ENCODE results near the gene ADAM12.

ADAM12 gene

DNA sequence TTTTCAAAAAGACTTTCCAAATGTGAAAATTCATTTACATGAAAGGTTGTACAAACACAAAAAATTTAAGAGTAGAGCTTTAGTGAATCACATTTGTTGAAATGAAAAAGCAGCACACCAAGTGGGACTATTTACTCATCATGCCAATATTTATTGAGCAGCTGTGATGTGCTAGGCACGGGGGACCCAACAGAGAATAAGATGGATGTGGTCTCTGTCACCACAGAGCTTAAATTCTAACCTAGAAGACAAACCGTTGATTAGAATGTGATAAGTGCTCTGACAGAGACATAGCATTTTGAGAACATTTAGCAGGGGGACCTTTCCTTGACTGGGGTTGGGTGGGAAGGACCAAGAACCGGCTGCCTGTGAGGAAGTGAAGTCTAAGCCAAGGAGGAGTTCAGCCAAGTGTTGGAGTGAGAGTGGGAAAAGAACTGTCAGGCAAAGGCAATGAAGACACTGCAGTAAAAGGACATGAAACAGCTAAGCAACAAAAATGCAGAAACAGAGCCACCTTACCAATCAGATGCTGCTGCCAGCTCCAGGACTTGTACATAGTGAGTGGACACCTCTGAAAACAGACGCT is 19.1 kb downstream of the ADAM12 start:
- TF ChIP-seq, protein P1, sequence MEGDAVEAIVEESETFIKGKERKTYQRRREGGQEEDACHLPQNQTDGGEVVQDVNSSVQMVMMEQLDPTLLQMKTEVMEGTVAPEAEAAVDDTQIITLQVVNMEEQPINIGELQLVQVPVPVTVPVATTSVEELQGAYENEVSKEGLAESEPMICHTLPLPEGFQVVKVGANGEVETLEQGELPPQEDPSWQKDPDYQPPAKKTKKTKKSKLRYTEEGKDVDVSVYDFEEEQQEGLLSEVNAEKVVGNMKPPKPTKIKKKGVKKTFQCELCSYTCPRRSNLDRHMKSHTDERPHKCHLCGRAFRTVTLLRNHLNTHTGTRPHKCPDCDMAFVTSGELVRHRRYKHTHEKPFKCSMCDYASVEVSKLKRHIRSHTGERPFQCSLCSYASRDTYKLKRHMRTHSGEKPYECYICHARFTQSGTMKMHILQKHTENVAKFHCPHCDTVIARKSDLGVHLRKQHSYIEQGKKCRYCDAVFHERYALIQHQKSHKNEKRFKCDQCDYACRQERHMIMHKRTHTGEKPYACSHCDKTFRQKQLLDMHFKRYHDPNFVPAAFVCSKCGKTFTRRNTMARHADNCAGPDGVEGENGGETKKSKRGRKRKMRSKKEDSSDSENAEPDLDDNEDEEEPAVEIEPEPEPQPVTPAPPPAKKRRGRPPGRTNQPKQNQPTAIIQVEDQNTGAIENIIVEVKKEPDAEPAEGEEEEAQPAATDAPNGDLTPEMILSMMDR (IDR thresholded peaks at IDR 0.05; ENCODE audit: low read depth, low read length, missing control alignments), result no peak
- DNase-seq (ENCODE audit: low read depth), result no peak
- H3K4me3 ChIP-seq (ENCODE audit: low read depth, low read length), result no peak overlapping the region
- in situ Hi-C loops (cut with HindIII; ENCODE audit: low sequenced_read_pairs), result no loop called here

DNA sequence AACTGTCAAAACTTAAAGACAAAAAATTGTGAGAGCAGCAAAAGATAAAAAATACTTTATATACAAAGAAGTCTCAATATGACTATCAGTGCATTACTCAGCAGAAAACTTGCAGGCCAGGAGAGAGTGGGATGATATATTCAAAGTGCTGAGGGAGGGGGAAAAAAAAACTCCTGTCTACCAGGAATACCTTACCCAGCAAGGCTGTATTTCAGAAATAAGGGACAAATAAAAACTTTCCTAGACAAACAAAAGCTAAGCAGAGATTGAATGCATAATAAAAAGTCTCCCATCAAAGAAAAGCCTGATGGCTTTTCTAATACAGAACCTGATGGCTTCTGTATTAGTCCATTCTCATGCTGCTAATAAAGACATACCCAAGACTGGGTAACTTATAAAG is 31.1 kb downstream of the ADAM12 start:
- H3K4me3 ChIP-seq (ENCODE audit: low read depth, low read length), result no peak overlapping the region
- no peak for DNase-seq (ENCODE audit: low read depth)
- in situ Hi-C loops (cut with HindIII; ENCODE audit: low sequenced_read_pairs), result no loop called here
- TF ChIP-seq, protein P1 (IDR thresholded peaks at IDR 0.05; ENCODE audit: low read depth, low read length, missing control alignments), result no peak

DNA sequence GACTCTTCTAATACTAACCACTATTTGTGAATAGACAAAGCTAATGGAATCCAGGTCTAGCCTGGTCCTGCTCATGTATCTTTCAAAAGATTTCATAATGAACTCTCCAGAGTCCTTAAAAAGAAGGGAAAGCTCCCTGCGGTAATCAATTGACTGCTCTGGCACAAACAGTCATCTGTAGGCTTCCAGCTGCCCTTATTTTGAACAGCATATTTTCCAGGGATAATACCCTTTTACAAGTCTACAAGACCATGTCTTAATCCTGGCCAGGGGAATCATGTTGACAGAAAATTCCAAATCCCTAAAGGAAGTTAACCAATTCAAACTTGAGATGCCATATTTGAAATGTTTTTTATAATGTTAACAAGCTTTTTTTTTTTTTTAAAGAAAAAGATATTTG is 34.6 kb downstream of the ADAM12 start:
- H3K4me3 ChIP-seq (ENCODE audit: low read depth, low read length), result no peak overlapping the region
- TF ChIP-seq, protein P1 (IDR thresholded peaks at IDR 0.05; ENCODE audit: low read depth, low read length, missing control alignments), result no peak
- in situ Hi-C loops (cut with HindIII; ENCODE audit: low sequenced_read_pairs), result no loop called here
- DNase-seq (ENCODE audit: low read depth), result no peak

DNA sequence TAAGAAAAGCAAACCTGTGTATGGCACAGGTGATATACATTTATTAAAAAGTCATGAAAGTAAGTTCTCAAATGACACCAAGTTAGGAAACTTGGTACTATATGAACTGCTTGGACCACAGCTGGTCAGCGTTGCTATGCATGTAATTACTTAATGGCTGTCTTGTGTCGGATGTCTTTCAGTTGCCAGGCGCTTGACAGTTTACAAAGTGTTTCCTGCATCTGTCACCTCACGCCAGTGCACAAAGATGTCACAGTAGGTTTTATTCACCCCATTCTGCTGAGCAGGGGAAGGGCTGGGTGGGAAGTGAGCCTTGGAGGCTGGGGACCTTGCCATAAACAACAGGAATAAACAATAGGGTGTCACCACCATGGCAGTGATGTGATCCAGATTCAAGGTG is 35.8 kb downstream of the ADAM12 start:
- no peak overlapping the region for H3K4me3 ChIP-seq (ENCODE audit: low read depth, low read length)
- in situ Hi-C loops (cut with HindIII; ENCODE audit: low sequenced_read_pairs), result no loop called here
- TF ChIP-seq, protein P1 (IDR thresholded peaks at IDR 0.05; ENCODE audit: low read depth, low read length, missing control alignments), result no peak
- no peak for DNase-seq (ENCODE audit: low read depth)

DNA sequence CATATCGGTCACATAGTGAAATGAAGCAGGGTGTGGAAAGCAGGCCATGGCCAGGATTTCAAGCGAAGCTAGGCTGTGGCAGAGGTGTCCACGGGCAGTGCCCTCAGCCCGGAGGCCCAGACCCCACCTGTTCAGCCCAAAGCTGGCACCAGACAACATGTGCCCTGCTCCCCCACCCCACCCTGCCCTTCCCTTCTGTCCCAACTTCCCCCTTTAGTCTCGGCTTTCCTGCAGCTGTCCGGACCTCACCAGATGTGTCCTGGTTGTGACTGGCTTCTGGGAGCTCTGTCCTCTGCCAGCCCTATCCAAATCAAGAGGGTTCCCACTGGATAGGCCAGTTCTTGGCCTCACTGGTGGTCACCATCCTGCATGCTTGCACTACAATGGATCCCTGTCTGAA is 37.3 kb downstream of the ADAM12 start:
- in situ Hi-C loops (cut with HindIII; ENCODE audit: low sequenced_read_pairs), result no loop called here
- no peak overlapping the region for H3K4me3 ChIP-seq (ENCODE audit: low read depth, low read length)
- TF ChIP-seq, protein P1 (IDR thresholded peaks at IDR 0.05; ENCODE audit: low read depth, low read length, missing control alignments), result no peak
- DNase-seq (ENCODE audit: low read depth), result no peak

DNA sequence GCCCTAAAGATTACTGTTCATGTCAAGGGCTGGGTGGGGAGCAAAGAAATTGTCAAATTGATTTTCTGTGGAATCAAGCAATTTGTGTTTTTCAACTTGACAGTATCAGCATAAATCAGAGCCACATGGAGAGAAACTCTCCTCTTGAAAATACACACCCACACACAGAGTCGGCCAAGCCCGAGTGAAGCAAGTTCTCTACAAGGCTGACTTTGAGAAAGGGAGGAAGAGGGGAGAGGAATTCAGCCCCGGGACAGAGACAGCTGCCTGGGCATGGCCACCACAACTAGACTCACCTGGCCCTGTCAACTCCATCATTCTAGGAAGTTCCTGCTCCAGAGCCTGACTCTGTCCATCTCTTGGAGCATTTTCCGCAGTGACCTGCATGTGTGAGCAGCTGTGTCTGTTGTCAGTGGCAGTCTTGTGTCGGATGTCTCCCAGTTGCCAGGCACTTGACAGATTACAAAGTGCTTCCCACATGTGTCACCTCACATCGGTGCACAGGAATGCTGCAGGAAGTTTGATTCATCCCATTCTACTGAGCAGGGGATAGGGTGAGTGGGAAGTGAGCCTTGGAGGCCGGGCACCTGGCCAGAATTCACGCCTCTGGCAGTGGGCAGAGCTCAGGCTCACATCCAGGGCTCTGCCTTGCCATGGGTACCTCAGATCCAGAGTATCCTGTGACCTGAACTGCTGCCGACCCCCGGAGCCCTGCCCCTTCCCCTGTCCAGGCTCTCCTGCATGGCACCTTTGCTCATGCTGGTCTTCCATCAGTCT is 37.9 kb downstream of the ADAM12 start:
- TF ChIP-seq, protein P1 (IDR thresholded peaks at IDR 0.05; ENCODE audit: low read depth, low read length, missing control alignments), result no peak
- in situ Hi-C loops (cut with HindIII; ENCODE audit: low sequenced_read_pairs), result no loop called here
- DNase-seq (ENCODE audit: low read depth), result peak; percentile 55
- no peak overlapping the region for H3K4me3 ChIP-seq (ENCODE audit: low read depth, low read length)
